H1 (cell line): Measurements from ENCODE around the gene FCRL6. TPM values are rescaled to one million over a fixed set of nuclear protein-coding genes. Genes with fewer than 3 reads are reported as not detected.

Experiments
- CTCF ChIA-PET: fragments of 300-600 bp; sonication (Branson Sonifier 250); formaldehyde crosslinking; loops from one replicate; lab custom pipeline; 2021; ENCODE audit not compliant: partially characterized antibody; lab: Charles Lee
- POLR2A ChIA-PET: fragments of 300-600 bp; sonication (Branson Sonifier 250); formaldehyde crosslinking; loops from one replicate; lab custom pipeline; 2021; ENCODE audit warnings: inconsistent platforms; ENCODE audit not compliant: partially characterized antibody; lab: Charles Lee
- DNase-seq, 2 experiments: peaks; one replicate each; pipeline versions ENCODE4 v3.0.0 to v3.0.0-alpha.2; 2010 to 2022; ENCODE audit warnings: low spot score in 2 of 2, low read depth in 1 of 2, mixed read lengths in 1 of 2
- FAIRE-seq: peaks from 2 replicates; lab custom pipeline; 2011; peaks lifted over from hg19 to GRCh38; lab: Jason Lieb, UNC
- H2AFZ ChIP-seq: 2 replicates; pipeline ENCODE4 v1.8.1; 2012; ENCODE audit warnings: low read length, inconsistent platforms
- H2AK5ac ChIP-seq: 2 replicates; pipeline ENCODE4 v1.6.1; 2013; ENCODE audit warnings: low read depth, low read length
- H2BK120ac ChIP-seq: replicated peaks from 2 replicates; pipeline ENCODE3; 2013; ENCODE audit warnings: low read depth, low read length, inconsistent platforms
- H2BK12ac ChIP-seq: 2 replicates; pipeline ENCODE4 v1.6.1; 2013; ENCODE audit warnings: low read depth, low read length
- H2BK15ac ChIP-seq: 2 replicates; pipeline ENCODE4 v1.6.1; 2013; ENCODE audit warnings: low read length
- H2BK20ac ChIP-seq: 2 replicates; pipeline ENCODE4 v1.6.1; 2013; ENCODE audit warnings: low read length
- H2BK5ac ChIP-seq: 2 replicates; pipeline ENCODE4 v1.6.1; 2013; ENCODE audit warnings: low read depth, low read length
- H3K14ac ChIP-seq: 2 replicates; pipeline ENCODE4 v1.6.1; 2013; ENCODE audit warnings: inconsistent platforms; ENCODE audit not compliant: insufficient read length
- H3K18ac ChIP-seq: 2 replicates; pipeline ENCODE4 v1.6.1; 2013; ENCODE audit warnings: low read length; ENCODE audit errors: extremely low read depth
- H3K23ac ChIP-seq: 2 replicates; pipeline ENCODE4 v1.6.1; 2013; ENCODE audit warnings: inconsistent platforms; ENCODE audit not compliant: insufficient read length
- H3K23me2 ChIP-seq: 2 replicates; pipeline ENCODE4 v1.6.1; 2013; ENCODE audit warnings: low read depth, low read length
- H3K27ac ChIP-seq: 2 replicates; pipeline ENCODE4 v1.6.1; 2011; ENCODE audit warnings: low read depth, low read length, inconsistent platforms
- H3K27me3 ChIP-seq, 4 experiments: replicated peaks in 1 of 4; 1 replicate in 1 of 4; 2 replicates in 3 of 4; pipeline versions ENCODE4 v1.6.1 to v1.8.1; 2011 to 2013; ENCODE audit warnings: low read length in 3 of 4, mild to moderate bottlenecking in 3 of 4, inconsistent platforms in 2 of 4, mixed read lengths in 2 of 4, moderate library complexity in 1 of 4; ENCODE audit not compliant: control insufficient read depth in 3 of 4, insufficient read depth in 3 of 4; ENCODE audit errors: extremely low read depth in 1 of 4
- H3K36me3 ChIP-seq, 4 experiments: 2 replicates each; pipeline versions ENCODE4 v1.6.1 to v1.8.1; 2011 to 2013; ENCODE audit warnings: mild to moderate bottlenecking in 4 of 4, low read length in 3 of 4, moderate library complexity in 2 of 4, control low read depth in 1 of 4, inconsistent platforms in 1 of 4; ENCODE audit not compliant: insufficient read depth in 4 of 4, control insufficient read depth in 2 of 4
- H3K4ac ChIP-seq: replicated peaks from 2 replicates; pipeline ENCODE3; 2013; ENCODE audit warnings: low read length, low read depth, mixed read lengths, inconsistent platforms; ENCODE audit not compliant: insufficient read length
- H3K4me1 ChIP-seq, 4 experiments: replicated peaks in 1 of 4; 1 replicate in 1 of 4; 2 replicates in 3 of 4; pipeline versions ENCODE4 v1.6.1 to v1.8.1; 2011 to 2013; ENCODE audit warnings: low read length in 3 of 4, inconsistent platforms in 2 of 4, mixed read lengths in 1 of 4; ENCODE audit not compliant: insufficient read depth in 4 of 4, control insufficient read depth in 3 of 4
- H3K4me2 ChIP-seq, 2 experiments: 2 replicates each; pipeline versions ENCODE4 v1.6.1 to v1.8.1; 2011 to 2013; ENCODE audit warnings: low read depth in 2 of 2, low read length in 2 of 2, control low read depth in 1 of 2, inconsistent platforms in 1 of 2, mild to moderate bottlenecking in 1 of 2; ENCODE audit not compliant: insufficient read depth in 1 of 2
- H3K4me3 ChIP-seq, 4 experiments: fragments of 200-600, 300-600 bp in 1 of 4; sonication (generic), shearing (Covaris generic), sonication (Bioruptor Twin) in 1 of 4; 2 replicates each; pipeline versions ENCODE4 v1.5.1 to v1.8.1; 2011 to 2016; ENCODE audit warnings: low read length in 4 of 4, low read depth in 3 of 4, control low read depth in 2 of 4, inconsistent platforms in 2 of 4, mild to moderate bottlenecking in 2 of 4, mixed read lengths in 1 of 4, moderate library complexity in 1 of 4; ENCODE audit not compliant: insufficient read depth in 2 of 4; ENCODE audit errors: extremely low read depth in 1 of 4
- H3K56ac ChIP-seq: replicated peaks from 2 replicates; pipeline ENCODE3; 2013; ENCODE audit warnings: low read depth, mild to moderate bottlenecking, mixed read lengths, low read length, inconsistent platforms; ENCODE audit not compliant: insufficient read length
- H3K79me1 ChIP-seq: 2 replicates; pipeline ENCODE4 v1.6.1; 2013; ENCODE audit warnings: low read depth, low read length, control low read depth
- H3K79me2 ChIP-seq, 2 experiments: 2 replicates each; pipeline versions ENCODE4 v1.6.1 to v1.8.1; 2012 to 2013; ENCODE audit warnings: low read length in 2 of 2, mild to moderate bottlenecking in 2 of 2, inconsistent platforms in 1 of 2; ENCODE audit not compliant: insufficient read depth in 2 of 2, control insufficient read depth in 1 of 2
- H3K9ac ChIP-seq, 4 experiments: replicated peaks in 1 of 4; 1 replicate in 1 of 4; 2 replicates in 3 of 4; pipeline versions ENCODE4 v1.6.1 to v1.8.1; 2011 to 2013; ENCODE audit warnings: low read depth in 3 of 4, low read length in 3 of 4, control low read depth in 2 of 4, mild to moderate bottlenecking in 2 of 4, moderate library complexity in 2 of 4, inconsistent platforms in 1 of 4; ENCODE audit errors: extremely low read depth in 1 of 4
- H3K9me3 ChIP-seq, 2 experiments: 2 replicates each; pipeline versions ENCODE4 v1.6.1 to v1.8.1; 2012 to 2013; ENCODE audit warnings: mild to moderate bottlenecking in 2 of 2, moderate library complexity in 2 of 2, control low read depth in 1 of 2, inconsistent platforms in 1 of 2, low read depth in 1 of 2, low read length in 1 of 2, mixed read lengths in 1 of 2; ENCODE audit not compliant: insufficient read depth in 2 of 2
- H4K20me1 ChIP-seq, 2 experiments: replicated peaks in 1 of 2; 2 replicates each; pipeline versions ENCODE3 to v1.8.1; 2011 to 2013; ENCODE audit warnings: inconsistent platforms in 2 of 2, low read length in 2 of 2, mild to moderate bottlenecking in 1 of 2; ENCODE audit not compliant: insufficient read depth in 2 of 2, control insufficient read depth in 1 of 2
- H4K5ac ChIP-seq: 2 replicates; pipeline ENCODE4 v1.6.1; 2013; ENCODE audit warnings: low read length, low read depth, mixed read lengths, inconsistent platforms; ENCODE audit not compliant: insufficient read length
- H4K8ac ChIP-seq: 2 replicates; pipeline ENCODE4 v1.8.0; 2013; ENCODE audit warnings: mild to moderate bottlenecking, moderate library complexity, low read length, inconsistent platforms; ENCODE audit not compliant: insufficient read depth; ENCODE audit errors: extremely low read depth
- H4K91ac ChIP-seq: replicated peaks from 2 replicates; pipeline ENCODE3; 2013; ENCODE audit warnings: low read length, mixed read lengths, inconsistent platforms; ENCODE audit not compliant: insufficient read length
- BCL11A ChIP-seq, 2 experiments: IDR thresholded peaks; one replicate each; pipeline ENCODE4 v1.6.1; 2011; ENCODE audit warnings: low read depth in 2 of 2, low read length in 2 of 2, mild to moderate bottlenecking in 2 of 2
- POU5F1 ChIP-seq: IDR thresholded peaks from 2 replicates; pipeline ENCODE4 v1.6.1; 2011; ENCODE audit warnings: low read depth, mild to moderate bottlenecking, low read length, moderate library complexity
- WGBS, 2 experiments: shearing (Covaris generic) in 1 of 2; methylation state at CpG; one replicate each; pipeline versions ENCODE4 v1.1.6 to v1.1.7; 2013 to 2015; ENCODE audit warnings: low lambda C conversion rate in 2 of 2, mixed read lengths in 2 of 2, inconsistent platforms in 1 of 2, low coverage in 1 of 2, missing lambda C conversion rate in 1 of 2; ENCODE audit not compliant: insufficient replicate concordance in 2 of 2, insufficient coverage in 1 of 2, insufficient read length in 1 of 2; ENCODE audit errors: extremely low coverage in 1 of 2, missing lambda C conversion rate in 1 of 2; 5-methylcytosine and 5-hydroxymethylcytosine counted together
- polyA plus RNA-seq, 7 experiments: library from polyadenylated mRNA; depleted of rRNA in 3 of 7; stranded (reverse) in 5 of 7; unstranded in 2 of 7; fragments of >200 nt in 5 of 7; fragments of 200-250 nt in 2 of 7; gene quantifications; 1 replicate in 5 of 7; 2 replicates in 1 of 7; 4 replicates in 1 of 7; pipeline versions ENCODE4 v1.2.1 to v1.2.3, GENCODE V29; 2011 to 2013; ENCODE audit warnings: missing spikeins in 2 of 7, mixed read lengths in 2 of 7
- total RNA-seq: library from RNA; stranded (reverse); fragmentation: NEBNext Ultra II Directional; extraction: Animal tissue kit (Norgen Biotek cat#: 25700); gene quantifications from 2 replicates; pipeline ENCODE4 v1.2.1, GENCODE V29; 2021
- TF ChIP-seq, protein P1 (sequence below): IDR thresholded peaks from 2 replicates; pipeline ENCODE4 v1.6.1; 2011; ENCODE audit warnings: low read length, improper control_type of control experiment
- TF ChIP-seq, protein P2 (sequence below), 3 experiments: IDR thresholded peaks; 1 replicate in 2 of 3; 2 replicates in 1 of 3; pipeline versions ENCODE4 v1.5.1 to v1.6.1; 2011; ENCODE audit warnings: low read length in 3 of 3, mild to moderate bottlenecking in 3 of 3, inconsistent platforms in 2 of 3, low read depth in 1 of 3, moderate library complexity in 1 of 3; ENCODE audit not compliant: insufficient read depth in 1 of 3; ENCODE audit errors: control extremely low read depth in 1 of 3
- TF ChIP-seq, protein P3 (sequence below): IDR thresholded peaks from 2 replicates; pipeline ENCODE4 v1.6.1; 2012; ENCODE audit warnings: inconsistent platforms

The FCRL6 gene
- total and polyA plus RNA-seq, 2 of the 8 experiments (the other 6 are each of a cell fraction or from before 2014, with no cell fraction given): not detected

DNA sequence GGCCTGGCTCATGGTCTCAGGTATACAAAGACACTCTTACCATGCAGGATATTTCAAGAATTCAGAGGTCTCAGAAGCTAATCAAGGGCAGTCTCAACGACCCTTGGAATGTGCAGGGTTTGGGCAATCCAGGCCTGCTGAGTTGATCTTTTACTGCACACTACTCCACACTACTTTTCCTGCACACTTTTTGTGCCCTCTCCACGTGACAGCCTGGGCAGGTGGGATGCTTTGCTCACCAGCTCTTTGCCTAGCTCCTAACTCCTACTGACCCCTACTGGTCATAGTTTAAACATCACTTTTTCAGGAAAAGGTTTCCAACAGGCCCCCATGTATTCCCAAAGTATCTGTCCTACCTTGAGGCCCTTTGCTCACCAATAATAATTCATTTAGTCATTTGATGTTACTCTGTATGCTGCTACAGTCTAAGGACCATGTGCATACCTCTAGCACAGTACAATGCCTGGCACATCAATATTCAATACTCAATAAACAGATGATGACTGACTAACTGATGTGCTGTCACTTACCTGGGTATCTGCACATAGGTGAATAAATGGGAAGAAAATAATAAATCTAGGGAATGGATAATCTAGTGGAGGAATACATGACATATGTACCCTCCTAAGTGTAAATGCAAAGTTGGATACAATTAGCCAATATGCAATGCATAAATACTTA, 11.8 kb upstream of the FCRL6 start:
- Histone ChIP-seq H3K79me2 (no peaks in the 10 kb centered on the region), H4K20me1 (no peaks in the 10 kb centered on the region), H3K4me2 (no peak overlapping the region), H2BK12ac (no peak overlapping the region), H3K9ac (no peak overlapping the region), H3K27ac (no peak overlapping the region), H2BK15ac (no peak overlapping the region), H4K8ac (no peak overlapping the region), H3K27me3 (no peaks in the 10 kb centered on the region), H2BK20ac (no peak overlapping the region), H2AFZ (0 out of 2 replicates have a peak overlapping the region, but pooled peaks have one; percentile 64), H3K9me3 (no peaks in the 10 kb centered on the region), H2BK5ac (no peak overlapping the region), H3K4ac (no peak overlapping the region), H4K5ac (no peak overlapping the region), H3K4me1 (peaks cover 0 to 4% (median 0%) of the 10 kb centered on the region in 4 experiments; a peak in 1 of 7 replicates), H3K23ac (no peak overlapping the region), H3K23me2 (no peaks in the 10 kb centered on the region; the same call in 1 of the 2 replicates), H3K14ac (no peak overlapping the region), H2AK5ac (no peak overlapping the region), H3K36me3 (no peaks in the 10 kb centered on the region), H2BK120ac (no peak overlapping the region), H3K79me1 (no peaks in the 10 kb centered on the region; the same call in 1 of the 2 replicates), H3K18ac (no peak overlapping the region), H4K91ac (no peak overlapping the region), H3K4me3 (no peak overlapping the region), H3K56ac (no peak overlapping the region)
- FAIRE-seq: peak; percentile 94
- DNase-seq: no peak
- CTCF ChIA-PET: interaction anchor here (0.6 to 6.2 kb wide), 22 partner anchors 8 to 612 kb away, joined by 3 to 38 read pairs (median 4); partner anchors contain the start of genes DUSP23 and FCRL6
- POLR2A ChIA-PET: interaction anchor here (0.6 to 1.0 kb wide), 3 partner anchors 8 to 97 kb away, joined by 3 to 4 read pairs (median 4); no protein-coding TSS in a partner anchor
- 2% methylated on average over 2 of the region's 2 CpGs; no CpG with 5 or more reads in 1 of the 2 experiments for WGBS, 2 experiments
- no peak for TF ChIP-seq BCL11A (IDR thresholded peaks at IDR 0.05; ENCODE audit: low read depth in 2 of 2, low read length in 2 of 2)
- no peak for TF ChIP-seq POU5F1
- TF ChIP-seq, protein P1, sequence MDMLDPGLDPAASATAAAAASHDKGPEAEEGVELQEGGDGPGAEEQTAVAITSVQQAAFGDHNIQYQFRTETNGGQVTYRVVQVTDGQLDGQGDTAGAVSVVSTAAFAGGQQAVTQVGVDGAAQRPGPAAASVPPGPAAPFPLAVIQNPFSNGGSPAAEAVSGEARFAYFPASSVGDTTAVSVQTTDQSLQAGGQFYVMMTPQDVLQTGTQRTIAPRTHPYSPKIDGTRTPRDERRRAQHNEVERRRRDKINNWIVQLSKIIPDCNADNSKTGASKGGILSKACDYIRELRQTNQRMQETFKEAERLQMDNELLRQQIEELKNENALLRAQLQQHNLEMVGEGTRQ: peak; percentile 86
- TF ChIP-seq, protein P2, sequence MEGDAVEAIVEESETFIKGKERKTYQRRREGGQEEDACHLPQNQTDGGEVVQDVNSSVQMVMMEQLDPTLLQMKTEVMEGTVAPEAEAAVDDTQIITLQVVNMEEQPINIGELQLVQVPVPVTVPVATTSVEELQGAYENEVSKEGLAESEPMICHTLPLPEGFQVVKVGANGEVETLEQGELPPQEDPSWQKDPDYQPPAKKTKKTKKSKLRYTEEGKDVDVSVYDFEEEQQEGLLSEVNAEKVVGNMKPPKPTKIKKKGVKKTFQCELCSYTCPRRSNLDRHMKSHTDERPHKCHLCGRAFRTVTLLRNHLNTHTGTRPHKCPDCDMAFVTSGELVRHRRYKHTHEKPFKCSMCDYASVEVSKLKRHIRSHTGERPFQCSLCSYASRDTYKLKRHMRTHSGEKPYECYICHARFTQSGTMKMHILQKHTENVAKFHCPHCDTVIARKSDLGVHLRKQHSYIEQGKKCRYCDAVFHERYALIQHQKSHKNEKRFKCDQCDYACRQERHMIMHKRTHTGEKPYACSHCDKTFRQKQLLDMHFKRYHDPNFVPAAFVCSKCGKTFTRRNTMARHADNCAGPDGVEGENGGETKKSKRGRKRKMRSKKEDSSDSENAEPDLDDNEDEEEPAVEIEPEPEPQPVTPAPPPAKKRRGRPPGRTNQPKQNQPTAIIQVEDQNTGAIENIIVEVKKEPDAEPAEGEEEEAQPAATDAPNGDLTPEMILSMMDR (IDR thresholded peaks at IDR 0.05; ENCODE audit: control extremely low read depth in 1 of 3, insufficient read depth in 1 of 3, low read depth in 1 of 3, low read length in 3 of 3): peak; percentile 37 to 80 (median 65)
- TF ChIP-seq, protein P3, sequence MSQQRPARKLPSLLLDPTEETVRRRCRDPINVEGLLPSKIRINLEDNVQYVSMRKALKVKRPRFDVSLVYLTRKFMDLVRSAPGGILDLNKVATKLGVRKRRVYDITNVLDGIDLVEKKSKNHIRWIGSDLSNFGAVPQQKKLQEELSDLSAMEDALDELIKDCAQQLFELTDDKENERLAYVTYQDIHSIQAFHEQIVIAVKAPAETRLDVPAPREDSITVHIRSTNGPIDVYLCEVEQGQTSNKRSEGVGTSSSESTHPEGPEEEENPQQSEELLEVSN: peak; percentile 44; the same call in 1 of the 2 replicates
